HG03432 (cell line): ENCODE measurements around the gene ACCS.

Experiments used
- ATAC-seq: cut with Tn5 transposase; IDR thresholded peaks from one replicate; pipeline ENCODE4 v1.9.1; 2021; ENCODE audit warnings: mild to moderate bottlenecking, moderate library complexity; ENCODE audit not compliant: unreplicated experiment

Gene ACCS

DNA sequence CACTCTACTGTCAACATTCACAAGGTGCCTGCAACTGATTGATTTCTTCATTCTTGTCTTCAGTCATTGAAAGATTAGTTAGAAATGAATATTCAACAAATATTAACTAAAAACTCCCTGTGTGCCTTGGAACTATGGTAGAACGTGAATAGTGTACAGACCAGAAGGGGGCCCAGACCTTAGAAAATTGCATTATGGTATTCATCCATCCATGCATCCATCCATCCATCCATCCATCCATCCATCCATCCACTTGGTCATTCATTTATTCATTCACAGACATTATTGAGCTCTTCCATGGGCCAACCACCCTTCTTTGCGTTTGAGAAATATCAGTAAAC is 28.4 kb upstream of the ACCS start:
- ATAC-seq, result no peak

DNA sequence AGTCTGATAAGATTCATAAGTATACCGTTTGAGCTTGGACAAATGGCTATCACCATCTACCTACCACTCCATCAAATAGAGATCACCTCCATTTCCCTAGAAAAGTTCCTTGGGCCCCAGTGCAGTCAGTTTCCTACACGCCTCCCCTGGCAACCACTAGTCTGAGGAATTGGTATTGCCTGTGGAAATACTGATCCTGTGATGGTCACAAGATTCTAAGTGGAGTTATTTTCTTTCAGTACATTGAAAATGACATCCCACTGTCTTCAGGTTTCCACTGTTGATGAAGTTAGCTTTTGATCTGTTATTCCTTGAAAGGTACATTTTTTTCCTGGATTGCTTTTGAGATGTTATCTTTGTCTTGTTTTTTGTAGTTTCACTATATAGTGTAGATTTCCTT is 22.9 kb upstream of the ACCS start:
- no peak for ATAC-seq

DNA sequence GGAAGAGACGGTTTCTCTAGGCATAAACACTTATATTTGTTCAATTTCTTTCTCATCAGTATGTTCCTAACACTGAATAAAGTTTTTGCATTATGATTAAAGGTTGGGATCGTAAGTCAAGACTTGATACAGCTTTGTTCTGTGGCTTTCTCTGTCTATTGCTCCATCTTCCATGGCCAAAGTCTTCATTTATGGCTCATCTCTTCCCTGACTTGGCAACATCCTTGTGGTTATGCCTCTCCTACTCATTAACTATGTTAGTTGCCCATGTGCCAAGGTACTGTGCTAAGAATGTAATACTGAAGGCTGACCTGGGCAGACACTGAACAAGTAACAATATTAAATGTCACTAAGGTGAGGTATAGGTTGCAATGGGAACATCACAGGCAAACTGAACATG is 19.9 kb upstream of the ACCS start:
- no peak for ATAC-seq

DNA sequence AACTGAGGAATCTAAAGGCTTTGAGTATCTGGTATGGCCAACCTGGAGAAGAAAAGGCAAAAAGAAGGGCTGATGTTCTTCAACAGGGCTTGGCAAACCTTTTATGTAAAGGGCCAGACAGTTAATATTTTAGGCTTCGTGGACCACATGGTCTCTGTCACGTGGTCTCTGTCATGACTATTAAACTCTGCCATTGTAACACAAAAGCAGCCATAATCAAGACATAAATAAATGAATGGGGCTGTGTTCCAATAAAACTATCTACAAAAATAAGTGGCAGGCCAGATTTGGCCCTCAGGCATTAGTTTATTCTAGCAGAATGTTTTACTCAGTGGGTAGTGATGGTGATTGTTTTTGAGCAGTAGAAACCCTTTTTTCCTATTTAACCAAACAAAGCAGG is 18.8 kb upstream of the ACCS start:
- ATAC-seq, result no peak

DNA sequence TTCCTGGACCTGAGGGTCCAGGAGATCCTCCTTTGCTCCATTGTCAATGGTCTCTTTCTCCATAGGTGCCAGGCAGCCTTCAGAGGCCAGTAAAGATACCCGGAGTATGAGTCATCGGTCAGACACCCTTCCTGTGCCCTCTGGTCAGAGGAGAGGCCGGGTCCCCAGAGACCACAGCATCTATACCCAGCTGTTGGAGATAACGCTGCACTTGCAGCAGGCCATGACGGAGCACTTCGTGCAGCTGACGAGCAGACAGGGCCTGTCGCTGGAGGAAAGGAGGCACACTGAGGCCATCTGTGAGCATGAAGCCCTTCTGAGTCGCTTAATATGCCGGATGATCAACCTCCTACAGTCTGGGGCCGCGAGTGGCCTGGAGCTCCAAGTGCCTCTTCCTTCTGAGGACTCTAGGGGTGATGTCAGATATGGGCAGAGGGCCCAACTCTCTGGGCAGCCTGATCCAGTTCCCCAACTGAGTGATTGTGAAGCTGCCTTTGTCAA is 18.1 kb upstream of the ACCS start, which contains the start of gene ACCSL:
Gene ACCSL (plus strand): TSS at position 51 of the 501 bp plus-strand sequence. CDS start 56 bp downstream, at position 107.
- no peak for ATAC-seq

DNA sequence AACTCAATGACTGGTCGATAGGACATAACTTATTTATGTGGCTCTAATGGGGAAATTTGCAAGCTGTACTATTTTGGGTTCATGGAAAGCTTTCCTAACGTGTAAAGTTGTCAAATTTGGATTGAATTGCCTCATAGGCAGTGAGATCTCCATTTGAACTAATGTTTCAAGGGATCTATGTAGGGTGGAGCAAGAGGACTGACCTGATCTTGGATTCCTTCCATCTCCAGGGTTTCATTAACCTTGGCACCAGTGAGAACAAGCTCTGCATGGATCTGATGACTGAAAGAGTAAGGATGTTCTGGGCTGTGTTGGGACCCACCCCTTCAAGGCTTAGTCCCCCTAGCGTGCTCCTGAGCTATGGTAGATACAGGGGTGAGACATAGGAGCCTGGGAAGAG is 16.2 kb upstream of the ACCS start:
- no peak for ATAC-seq

DNA sequence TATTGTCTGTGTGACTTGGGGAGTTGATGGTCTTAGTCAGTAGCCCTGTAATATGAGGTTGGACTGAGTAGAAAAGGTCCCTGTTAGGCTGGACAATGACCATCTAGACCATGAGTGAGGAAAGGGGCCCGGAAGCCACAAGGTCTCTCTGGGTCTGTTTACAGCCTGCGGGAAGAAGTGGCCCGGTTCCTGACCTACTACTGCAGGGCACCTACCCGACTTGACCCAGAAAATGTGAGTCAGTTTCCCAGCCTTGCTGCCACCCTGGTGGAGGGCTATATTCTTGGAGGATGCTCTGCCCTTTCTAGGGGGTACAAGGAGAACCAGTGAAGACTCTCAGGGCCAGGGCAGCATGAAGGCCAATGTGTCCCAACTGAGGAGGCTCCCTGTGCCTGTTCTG is 14.9 kb upstream of the ACCS start:
- no peak for ATAC-seq

DNA sequence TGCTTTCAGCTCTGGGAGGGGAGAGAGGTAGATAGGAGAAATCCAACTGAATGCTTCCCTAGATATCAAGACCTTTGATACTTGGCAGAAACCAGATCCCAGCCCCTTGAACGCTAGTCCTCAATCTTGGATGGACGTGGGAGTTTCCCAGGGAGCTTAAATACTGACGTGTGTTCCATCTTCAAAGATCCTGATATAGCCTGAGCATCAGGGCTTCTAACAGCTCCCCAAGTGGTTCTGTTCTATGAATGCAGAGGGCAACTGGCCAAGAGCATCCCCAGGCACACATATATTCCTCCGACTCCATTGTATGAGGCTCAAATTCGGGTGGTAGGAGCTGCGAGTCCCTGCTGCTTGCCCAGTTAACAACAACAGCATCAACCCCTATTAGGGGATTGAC is 8.7 kb upstream of the ACCS start:
- no peak for ATAC-seq

DNA sequence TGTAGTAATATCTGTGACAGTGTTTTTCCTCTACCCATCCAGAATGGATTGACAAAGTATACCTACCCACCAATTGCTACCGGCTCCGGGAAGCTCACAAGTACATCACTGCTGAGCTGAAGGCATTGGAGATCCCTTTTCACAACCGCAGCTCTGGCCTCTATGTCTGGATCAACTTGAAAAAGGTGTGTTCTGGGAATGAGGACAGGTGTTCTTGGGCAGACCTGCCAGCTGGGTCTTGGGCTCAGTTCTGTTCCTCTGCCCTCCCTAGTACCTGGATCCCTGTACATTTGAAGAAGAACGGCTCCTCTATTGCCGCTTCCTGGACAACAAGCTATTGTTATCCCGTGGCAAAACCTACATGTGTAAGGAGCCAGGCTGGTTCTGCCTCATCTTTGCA is 7.8 kb upstream of the ACCS start:
- ATAC-seq, result no peak

DNA sequence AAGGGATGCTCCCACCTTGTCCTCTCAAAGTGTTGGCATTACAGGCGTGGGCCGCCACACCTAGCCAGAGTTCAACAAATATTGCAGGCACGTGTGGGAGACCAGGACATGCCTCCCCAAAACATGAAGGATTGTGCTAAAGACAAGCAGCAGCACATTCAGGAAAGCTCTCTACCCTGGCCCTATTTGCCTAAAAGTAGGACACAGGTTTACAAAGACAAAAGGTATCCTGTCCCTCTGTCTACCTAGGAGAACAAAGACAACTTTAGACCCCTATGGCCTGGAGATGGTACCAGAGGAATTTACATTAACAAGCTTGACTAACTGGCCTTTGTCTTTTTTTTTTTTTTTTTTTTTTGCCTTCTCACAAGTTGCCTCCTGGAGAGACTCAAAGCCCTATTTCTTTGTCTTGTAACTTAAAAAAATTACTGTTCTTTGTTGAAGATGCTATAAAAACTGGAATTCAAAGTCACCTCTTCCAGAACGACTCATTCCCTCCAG is 859 bp upstream of the ACCS start:
- no peak for ATAC-seq

DNA sequence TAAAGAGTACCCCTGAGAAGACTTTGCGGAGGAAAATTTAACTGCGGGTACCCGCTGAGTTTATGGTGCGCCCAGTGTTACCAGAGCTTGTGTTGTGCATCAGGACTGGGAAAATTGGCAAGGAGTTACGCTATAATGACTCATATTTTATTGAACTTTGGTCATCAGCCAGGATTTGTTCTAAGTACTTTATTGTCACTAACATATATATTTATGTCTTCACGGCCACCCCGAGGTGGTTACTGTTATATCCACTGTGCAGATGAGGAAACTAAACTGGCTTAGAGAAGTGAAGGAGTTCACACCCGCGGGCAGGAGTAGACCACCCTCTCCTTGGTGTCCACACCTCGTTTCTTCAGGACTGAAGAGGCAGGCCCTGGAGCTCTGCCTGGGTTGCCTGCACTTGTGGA is 667 bp downstream of the ACCS start:
- ATAC-seq, result no peak

DNA sequence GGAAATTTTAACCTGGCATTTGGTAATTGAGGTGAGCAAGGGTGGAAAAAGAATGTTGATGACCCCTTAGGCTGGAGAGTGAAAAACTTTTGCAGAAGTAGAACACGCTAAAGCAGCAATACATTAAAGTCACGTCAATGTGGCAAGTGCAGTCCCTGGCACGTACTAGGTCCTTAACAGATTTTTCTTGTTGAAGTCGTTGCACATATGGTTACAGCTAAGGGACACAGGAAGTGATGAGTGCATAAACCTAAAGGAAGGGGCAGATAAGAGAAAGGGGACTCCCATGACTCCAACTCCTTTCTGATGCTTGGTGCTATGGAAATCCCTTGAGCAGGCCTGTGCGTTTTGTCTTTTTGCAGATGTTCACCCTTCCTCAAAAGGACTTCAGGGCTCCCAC is 1.2 kb downstream of the ACCS start:
- no peak for ATAC-seq

DNA sequence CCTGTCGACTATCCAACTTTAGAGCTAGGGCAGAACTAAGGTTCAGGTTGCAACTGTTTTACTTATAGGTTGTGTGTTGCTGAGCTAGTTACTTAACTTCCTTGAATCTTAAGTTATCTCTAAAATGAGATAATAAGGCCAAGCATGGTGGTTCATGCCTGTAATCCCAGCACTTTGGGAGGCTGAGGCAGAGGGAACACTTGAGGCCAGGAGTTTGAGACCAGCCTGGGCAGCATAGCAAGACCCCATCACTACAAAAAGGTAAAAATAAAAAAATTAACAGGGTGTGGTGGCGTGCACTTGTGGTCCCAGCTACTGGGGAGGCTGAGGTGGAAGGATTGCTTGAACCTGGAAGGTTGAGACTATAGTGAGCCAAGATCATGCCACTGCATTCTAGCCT is 2.1 kb downstream of the ACCS start:
- no peak for ATAC-seq

DNA sequence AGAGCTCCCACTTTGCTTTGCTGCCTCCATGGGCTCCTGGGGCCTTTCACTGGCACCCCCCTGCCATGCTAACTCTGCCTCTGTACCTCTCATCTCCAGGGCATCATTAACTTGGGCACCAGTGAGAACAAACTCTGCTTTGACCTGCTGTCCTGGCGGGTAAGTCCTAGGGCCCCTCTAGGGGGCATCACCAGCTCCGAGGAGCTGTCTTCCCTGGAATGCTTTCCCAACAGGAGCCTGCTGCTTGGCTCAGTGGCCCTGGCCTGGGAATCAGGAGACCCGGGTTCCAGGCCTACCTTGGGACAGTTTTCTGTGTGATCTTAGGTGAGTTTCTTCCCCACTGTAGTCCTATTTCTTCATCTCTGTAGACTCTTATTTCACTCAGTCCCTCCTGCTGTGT is 5.1 kb downstream of the ACCS start:
- no peak for ATAC-seq

DNA sequence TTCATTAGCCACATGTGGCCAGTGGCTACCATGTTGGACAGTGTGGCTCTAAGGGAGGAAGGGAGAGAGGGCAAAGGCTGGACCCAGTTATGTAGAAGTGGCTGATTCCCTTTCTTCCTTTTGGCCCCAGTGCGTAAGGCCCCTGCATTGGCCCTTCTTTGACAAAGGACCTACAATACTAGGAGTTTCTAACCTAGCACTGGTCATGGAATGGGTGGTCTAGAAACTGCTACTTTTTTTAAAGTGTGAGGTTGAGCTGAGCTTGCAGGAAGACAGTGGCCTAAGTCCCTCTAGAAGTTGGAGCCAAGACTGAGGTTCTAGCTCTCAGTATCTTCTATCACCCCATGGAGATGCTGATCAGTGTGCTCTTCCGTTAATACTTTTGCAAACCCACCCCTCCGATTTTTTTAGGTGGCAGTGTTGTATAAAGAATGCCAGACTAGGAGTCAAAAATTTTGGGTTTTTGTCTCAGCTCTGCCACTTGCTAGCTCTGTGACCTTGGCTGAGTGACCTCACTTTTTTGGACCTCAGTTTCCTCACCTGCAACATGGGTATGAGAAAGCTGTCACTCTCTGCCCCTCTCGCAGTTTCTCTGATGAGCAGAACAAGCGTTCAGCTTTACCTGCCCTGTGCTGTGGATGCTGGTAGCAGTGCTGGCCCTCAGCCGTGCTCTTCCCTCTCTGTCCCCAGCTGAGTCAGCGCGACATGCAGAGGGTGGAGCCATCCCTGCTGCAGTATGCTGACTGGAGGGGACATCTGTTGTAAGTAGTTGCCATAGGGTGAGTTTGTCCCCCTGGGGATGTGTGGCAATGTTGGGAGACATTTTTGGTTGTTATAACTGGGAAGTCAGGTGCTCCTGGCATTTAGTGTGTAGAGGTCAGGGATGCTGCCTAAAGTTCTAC is 6.9 kb downstream of the ACCS start:
- ATAC-seq, result no peak

DNA sequence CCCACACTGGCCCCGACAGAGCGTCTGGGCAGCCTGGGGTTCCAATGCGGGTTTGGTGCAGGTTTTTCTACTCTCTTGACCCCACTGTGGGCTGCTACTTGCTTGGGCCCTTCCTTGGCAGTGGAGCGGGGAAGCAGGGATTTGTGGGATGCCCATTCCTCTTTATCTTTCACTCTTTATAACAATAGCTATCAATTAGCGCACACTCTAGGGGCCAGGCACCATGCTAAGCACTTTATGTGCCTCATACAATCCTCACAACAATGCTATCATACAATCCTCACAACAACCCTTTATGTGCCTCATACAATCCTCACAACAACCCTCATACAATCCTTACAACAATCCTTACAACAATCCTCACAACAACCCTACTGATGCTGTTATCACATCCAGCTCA is 12.7 kb downstream of the ACCS start:
- no peak for ATAC-seq

DNA sequence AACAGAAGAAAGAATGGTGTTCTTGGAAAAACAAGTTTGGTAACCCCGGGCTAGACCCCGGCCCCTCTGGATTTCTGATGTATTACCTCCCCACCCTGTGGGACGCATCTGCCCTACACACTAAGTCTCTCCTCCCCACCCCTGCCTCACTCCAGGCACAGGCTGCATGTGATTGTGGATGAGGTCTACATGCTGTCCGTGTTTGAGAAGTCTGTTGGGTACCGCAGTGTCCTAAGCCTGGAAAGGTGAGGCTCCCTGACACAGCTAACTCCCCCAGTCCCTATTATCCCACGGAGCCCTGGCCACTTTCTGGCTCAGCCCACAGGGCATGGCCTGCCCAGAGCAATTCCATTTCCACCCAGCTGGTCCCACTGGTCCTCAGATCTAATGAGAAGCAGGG is 13.3 kb downstream of the ACCS start:
- no peak for ATAC-seq

DNA sequence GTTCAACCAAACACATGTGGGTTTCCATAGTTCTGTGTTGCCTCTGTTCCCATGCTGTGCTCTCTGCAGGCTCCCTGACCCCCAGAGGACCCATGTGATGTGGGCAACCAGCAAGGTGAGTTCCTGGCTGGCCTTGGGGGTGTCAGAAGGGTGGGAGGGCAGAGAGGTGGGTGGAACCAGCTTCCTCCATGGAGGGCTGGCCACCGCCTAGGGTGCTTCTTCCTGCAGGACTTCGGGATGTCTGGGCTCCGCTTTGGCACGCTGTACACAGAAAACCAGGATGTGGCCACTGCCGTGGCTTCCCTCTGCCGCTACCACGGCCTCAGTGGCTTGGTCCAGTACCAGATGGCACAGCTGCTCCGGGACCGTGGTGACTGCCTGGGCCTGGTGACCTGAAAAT is 14.9 kb downstream of the ACCS start:
- no peak for ATAC-seq

DNA sequence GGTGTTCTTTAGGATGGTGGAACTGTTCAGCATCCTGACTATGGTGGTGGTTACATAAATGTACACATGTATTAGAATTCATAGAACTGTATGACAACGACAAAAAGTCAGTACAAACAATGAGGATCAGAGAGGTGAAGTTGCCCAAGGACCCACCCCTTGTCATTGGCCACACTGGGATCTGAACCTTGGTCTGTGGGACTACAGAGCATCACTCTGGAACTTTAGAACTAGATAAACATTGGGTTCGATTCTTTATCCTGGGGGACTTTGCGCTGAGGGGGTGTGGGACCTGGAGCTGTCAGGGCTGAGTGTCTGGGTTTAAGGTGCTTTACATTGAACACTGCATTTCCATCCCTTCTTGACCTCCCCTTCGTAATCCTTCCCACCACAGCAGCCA is 16.6 kb downstream of the ACCS start:
- ATAC-seq, result no peak

DNA sequence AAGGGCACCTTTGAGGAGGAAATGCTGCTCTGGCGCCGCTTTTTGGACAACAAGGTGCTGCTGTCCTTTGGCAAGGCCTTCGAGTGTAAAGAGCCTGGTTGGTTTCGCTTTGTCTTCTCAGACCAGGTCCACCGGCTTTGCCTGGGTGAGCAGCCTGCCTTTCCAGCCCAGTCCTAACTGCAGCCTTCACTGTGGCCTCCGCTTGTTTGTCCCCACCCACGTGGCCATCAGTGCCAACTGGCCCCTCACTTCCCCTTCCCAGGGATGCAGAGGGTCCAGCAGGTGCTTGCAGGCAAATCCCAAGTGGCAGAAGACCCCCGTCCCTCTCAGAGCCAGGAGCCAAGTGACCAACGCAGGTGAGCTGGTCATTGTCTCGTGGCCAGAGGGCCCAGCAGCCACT is 17.4 kb downstream of the ACCS start:
- no peak for ATAC-seq

DNA sequence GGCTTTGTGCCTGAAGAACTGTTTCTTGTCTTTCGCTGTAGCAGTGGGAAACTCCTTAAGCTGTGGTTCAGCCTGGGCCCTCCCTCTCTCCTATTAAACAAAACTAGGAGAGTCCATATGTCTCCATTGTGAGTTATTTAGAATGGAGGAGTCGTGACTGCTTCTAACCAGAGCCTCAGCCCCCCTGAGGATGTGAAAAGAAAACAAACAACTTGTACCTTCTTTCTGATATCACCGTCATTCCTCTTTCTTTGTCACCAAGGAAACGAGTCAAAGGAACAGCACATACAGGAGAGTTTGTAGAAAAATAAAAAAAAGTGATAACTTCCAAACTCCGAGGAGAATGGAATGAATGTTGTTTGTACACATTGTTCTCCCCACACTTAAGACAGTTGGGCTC is 17.8 kb downstream of the ACCS start:
- ATAC-seq, result no peak

DNA sequence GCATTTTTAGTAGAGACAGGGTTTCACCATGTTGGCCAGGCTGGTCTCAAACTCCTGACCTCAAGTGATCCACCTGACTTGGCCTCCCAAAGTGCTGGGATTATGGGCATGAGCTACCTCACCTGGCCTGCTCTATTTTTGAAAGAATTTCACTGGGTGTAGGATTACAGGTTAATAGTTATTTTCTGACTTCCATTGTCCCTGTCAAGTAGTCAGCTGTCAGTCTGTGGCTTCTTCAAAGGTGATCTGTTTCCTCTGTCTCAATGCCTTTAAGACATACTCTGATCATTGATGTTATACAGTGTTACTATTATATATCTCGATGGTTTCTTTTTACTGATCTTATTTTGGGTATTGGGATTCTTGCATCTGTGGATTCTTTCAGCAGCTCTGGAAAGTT is 19.3 kb downstream of the ACCS start:
- no peak for ATAC-seq

DNA sequence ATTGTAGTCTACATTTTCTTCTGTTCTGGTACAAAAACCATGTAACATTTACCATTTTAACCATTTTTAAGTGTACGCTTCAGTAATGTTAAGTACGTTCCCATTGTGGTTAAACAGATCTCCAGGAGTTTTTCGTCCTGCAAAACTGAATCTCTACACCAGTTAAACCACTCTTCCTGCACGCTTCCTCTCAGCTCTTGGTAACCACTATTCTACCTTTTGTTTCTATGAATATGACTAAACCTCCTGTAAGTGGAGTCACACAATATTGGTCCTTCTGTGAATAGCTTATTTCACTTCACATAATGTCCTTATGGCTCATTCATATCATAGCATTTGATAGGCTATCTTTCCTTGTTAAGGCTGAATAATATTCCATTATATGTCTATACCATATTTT is 22.3 kb downstream of the ACCS start:
- ATAC-seq, result no peak
